Skin epidermis (tissue), 12 donors: ENCODE measurements around the gene ATOH8.
A peak's percentile ranks its signal among the peaks of the same experiment; 100 is the strongest.

Experiments used
- H3K27ac ChIP-seq, 21 experiments: fragments of 200-600 bp; sonication (generic) in 11 of 21; one replicate each; pipeline ENCODE4 v1.5.0; 2020; ENCODE audit warnings: mild to moderate bottlenecking in 3 of 21, inconsistent platforms in 2 of 21, moderate library complexity in 2 of 21
- H3K4me3 ChIP-seq, 7 experiments: fragments of 200-600 bp; sonication (generic) in 2 of 7; one replicate each; pipeline ENCODE4 v1.5.0; 2020; ENCODE audit warnings: inconsistent platforms in 2 of 7, mild to moderate bottlenecking in 2 of 7, moderate library complexity in 1 of 7

ATOH8 gene

DNA sequence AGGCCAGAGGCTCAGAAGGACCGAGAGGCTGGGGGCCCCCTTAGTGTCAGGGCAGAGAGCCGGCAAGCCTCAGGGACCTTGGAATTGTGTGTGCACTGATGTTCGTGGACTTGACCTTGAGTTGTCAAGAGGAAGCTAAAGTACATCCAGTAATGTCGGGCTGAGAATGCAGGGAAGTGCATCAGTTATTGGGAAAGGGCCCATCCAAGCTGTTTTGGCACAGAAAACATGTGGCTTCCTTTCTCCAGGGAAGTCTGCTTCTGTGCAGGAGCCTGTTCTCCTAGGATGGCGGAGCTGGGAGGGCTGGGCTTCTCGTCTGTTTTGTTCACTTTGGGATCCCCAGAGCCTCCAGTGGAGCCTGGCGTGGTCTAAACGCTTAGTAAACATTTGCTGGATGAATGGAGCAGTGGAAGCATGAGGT is 23.7 kb downstream of the ATOH8 start:
- Histone ChIP-seq H3K4me3 (no peak overlapping the region), H3K27ac (peak overlapping the region in 1 of 21 experiments; percentile 25)

DNA sequence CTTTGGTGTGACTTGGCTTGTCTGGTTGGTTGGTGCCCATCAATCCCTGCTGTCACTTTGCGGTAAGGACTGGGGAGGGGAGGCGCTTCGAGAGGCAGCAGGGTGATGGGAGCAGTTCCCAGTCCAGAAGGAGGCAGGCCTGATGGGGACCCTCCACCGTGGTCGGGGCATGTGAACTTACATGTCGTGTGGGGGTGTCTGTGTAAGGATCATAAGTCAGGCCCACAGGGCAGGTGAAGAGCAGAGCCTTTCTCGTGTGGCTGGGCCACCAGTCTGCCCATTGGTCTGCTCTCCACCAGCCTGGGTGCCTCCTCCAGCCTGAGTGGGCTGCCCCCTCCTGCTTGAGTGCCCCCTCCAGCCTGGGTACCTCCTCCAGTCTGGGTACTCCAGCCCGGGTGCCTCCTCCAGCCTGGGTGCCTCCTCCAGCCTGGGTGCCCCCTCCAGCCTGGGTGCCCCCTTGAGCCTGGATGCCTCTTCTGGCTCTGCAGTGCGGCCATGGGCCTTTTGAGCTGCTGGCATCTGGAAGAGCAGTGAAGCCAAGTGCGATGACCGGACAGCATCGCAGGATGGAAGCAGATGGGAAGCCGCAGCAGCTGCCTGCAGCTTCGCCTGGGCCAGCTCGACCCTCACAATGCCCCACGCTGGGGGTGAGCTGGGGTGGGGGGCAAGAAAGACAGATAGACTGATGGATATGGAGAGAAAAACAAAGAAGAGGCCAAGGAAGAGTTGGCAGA is 25.0 kb downstream of the ATOH8 start:
- no peak overlapping the region for H3K4me3 ChIP-seq
- H3K27ac ChIP-seq: peak overlapping the region in 1 of 21 experiments; percentile 30

DNA sequence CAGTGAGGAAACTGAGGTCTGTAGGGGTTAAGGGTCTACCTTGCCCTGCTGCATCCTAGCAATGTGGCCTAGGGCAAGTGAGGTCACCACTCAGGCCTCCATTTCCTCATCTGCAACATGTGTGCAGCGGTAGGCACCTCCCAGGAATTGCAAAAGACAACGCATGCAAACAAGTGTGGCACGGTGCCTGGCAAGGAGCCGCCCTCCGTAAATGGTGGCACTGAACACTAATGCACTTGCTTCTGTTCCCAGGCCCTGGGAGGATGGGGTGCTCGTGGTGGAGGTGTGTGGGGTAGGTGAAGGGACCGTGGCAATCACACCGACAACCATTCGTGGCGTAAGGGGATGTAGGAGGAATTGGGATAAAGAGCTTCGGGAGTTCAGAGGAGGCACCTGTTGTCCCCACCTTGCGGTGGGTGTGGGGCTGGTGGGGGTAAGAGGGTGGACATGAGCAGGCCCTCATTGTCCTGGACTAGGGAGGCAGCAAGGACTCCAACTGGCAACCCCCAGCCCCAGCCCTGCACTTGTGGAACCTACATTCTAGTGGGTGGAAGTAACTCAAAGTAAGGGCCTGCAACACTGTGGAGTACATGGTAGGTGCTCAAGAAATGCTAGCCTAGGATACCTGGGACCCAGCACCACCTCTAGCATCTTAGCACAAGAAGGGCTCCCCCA is 26.0 kb downstream of the ATOH8 start:
- Histone ChIP-seq H3K4me3 (no peak overlapping the region), H3K27ac (no peak overlapping the region)

DNA sequence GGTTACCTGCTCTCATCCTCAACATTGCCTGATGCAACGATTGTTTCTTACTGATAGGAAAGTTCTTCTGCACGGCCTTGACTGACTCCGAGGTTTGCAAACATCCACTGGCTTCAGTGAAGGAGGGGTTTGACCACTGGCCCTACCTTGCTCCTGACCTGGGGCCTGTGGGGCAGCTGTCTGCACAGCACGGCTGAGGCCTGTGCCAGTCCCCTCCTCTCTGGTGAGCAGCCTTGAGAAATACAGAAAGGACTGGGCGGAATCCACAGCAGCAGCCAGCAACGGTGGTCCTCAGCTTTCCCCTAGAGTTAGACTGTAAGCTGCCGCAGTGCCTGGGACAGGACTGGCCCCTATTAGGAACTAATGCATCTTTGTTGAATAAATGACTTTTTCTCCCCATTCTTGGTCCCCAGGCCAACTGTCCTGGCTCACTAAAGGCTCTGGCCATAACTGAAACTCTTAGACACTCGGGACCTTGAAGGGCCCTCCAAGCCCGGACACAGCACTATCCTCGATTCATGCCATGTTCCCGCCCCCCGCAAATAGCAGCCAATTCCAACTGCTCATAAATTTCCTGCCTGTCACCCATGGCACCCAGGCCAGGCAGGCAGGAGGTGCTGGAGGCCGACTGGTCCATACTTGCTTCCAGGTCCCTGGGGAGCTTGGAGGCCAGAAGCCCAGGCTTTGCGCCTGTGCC is 26.7 kb downstream of the ATOH8 start:
- no peak overlapping the region for H3K4me3 ChIP-seq
- no peak overlapping the region for H3K27ac ChIP-seq

DNA sequence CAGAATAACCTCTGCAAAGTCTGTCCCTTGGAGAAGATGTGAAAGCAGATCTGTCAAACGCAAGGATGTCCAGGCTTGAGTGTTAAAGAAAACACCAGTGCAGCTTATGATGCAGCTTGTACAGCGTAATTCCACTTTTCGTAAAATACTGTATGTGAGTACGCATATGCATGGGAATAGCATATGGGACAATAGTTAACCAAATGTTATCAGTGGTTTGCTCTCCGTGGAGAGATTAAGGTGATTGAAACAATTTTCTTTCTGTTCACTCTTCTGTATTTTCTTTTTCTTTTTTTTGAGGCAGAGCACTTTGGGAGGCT is 27.2 kb downstream of the ATOH8 start:
- no peak overlapping the region for H3K27ac ChIP-seq
- H3K4me3 ChIP-seq: no peak overlapping the region

DNA sequence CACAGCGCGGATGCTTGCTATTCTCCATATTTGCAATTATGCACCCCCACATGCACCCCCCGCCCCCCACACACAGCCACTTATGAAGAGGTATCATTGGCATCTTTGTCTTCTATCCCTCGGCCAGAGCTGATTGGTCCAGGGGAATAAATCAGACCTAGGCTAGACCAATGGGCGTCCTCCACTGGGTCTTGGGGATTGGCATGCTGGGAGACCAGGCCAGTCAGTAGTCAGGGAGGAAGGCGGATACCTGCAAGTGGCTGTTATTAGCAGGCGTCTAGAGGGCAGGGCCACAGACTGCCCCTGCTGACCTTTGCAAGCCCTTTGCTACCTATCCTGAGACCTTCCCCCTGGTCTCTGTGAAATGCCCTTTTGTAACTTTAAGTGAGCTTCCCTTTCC is 30.0 kb downstream of the ATOH8 start:
- Histone ChIP-seq H3K4me3 (no peak overlapping the region), H3K27ac (no peak overlapping the region)

DNA sequence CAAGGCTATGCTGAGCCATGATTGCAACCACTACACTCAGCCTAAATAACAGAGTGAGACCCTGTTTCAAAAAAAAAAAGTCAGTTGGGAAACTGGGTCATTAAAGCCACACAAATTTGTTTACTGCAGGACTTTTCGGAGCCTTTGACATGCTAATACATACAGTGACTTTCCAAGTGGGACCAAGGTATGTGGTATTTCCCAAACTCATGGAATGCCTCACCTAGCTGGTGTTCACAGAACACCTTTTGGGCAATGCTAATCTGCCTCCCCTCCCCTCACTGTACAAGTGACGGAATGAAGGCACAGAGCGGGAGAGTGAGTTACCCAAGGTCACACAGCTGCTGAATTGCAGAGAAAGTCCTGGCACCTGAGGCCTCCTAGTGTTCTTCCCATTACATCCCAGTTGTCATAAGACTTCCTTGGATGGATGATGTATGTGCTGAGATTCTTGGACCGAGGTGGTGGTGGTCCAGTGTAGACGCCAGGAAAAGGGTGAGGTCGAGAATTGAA is 30.7 kb downstream of the ATOH8 start:
- H3K27ac ChIP-seq: peak overlapping the region in 3 of 21 experiments; percentile 0 to 49 (median 2)
- no peak overlapping the region for H3K4me3 ChIP-seq

DNA sequence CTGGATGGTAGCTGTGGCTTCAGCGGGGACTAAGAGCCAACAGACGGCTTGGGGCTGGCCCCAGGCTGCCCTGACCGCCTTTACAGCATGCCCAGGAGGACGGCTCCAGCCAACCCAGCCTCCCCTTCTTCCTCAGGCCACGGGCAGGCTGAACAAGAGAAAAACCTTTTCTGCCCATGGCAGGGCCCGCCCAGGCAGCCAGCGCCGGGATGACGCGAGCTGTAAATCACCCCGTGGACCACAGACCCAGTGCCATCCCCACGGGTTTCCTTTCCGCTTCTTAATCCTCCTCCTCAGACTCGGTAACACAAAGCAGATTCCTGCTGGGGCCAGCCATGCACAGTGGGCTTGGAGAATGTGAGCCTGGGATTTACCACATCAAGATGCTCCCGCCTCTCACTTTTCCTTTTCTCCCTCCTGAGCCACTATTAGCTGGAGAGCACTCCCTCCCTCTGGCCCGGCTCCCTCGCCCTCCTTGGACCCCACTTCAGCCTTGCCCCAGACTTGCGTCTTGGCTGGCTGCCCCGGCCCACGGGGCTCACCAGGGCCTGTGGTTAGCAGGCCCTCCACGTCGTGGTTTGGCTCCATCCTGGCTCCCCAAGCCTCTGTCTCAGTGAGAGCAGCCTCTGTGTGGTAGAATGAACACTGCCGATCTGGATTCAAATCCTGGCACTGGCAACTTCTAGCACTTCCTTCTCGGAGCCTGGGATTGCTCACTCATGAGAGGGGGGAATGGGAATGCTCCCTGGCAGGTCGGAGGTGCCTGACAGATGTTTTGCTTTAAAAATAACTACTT is 31.4 kb downstream of the ATOH8 start:
- H3K4me3 ChIP-seq: no peak overlapping the region
- H3K27ac ChIP-seq: peak overlapping the region in 3 of 21 experiments; percentile 0 to 49 (median 2)

DNA sequence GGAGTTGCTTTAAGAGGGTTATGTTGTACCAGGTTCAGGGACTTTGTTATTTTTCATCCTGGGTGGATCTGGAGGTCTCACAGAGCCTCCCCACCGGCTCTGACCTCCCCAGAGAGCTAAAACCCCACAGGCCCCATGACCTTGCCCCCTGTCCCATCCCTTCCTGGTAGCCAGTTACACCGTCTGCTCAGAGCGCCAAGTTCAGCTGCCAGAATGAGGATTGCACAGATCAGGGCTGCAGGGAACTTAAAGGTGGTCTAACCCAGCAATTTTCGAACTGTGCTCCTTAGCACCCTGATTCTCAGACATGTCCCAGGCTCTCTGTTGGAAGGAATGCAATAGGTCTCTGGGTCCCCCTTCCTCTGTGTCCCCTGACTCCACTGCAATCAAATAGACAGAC is 32.1 kb downstream of the ATOH8 start:
- no peak overlapping the region for H3K4me3 ChIP-seq
- no peak overlapping the region for H3K27ac ChIP-seq

DNA sequence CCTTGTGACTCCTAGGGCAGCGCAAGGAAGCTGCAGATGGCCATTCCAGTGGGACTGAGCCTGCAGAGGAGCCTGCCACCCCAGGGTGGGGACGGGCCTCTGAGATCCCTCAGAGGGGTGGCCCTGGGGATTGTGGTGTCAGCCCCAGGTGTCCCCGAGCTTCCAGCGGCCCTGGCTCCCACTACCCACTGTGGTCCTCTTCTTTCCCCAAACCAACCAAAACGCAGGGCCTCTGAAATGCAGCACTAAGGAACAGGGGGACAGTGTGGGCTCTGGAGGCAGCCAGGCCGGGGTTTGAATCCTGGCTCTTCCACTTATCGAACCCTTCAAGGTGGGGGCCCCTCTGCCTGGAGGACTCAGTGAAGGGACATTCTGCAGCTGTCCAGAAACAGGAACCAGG is 32.7 kb downstream of the ATOH8 start:
- Histone ChIP-seq H3K4me3 (no peak overlapping the region), H3K27ac (no peak overlapping the region)

DNA sequence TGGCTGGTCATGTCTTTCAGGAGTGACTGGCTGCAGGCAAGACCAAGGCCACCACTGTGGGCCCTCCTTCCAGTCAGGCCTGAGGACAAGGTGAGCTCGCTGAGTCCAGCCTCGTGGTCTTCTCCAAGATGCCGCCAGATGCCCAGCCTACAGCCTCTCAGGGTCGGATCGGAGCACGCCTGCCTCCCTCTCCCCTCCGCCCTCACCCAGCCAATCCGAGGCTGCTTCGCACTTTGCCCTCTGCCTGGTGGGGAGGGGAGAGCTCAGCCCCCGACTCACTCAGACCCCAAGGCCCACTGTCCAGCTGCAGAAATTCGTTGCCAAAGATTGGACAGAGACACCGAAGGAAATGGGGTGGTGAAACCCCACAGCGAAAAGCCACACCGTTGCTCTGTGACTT is 33.1 kb downstream of the ATOH8 start:
- Histone ChIP-seq H3K27ac (no peak overlapping the region), H3K4me3 (no peak overlapping the region)

DNA sequence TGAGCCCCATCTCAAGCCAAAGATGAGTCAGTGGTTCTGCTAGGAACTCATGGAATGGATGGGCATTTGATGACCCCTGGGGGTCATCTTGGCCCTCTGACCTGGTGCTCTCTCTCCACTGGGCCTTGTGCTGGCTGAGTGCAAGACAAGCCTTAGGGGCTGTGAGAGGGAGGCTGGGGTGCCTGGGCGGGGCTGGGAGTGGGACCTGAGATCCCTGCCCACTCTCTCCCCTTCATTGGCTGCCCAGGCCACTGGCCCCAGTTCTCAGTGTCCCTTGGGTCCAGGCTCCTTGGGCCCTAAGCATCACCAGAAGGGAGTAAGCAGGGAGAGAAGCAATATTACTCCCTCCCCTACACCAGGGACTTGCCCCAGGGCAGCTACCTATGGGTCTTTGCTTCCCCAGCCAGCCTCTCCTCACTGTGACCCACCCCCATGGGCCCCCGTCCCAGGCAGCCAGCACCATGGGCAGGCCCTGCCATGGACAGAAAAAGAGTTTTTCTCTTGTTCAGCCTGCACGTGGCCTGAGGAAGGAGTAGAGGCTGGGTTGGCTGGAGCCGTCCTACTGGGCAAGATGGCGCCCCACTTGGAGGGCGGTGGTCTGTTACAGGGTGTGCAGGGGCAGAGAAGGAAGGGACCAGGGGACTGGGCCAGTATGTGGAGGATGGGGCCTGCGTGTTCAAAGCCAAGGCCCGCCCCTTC is 33.6 kb downstream of the ATOH8 start:
- H3K27ac ChIP-seq: no peak overlapping the region
- H3K4me3 ChIP-seq: no peak overlapping the region

DNA sequence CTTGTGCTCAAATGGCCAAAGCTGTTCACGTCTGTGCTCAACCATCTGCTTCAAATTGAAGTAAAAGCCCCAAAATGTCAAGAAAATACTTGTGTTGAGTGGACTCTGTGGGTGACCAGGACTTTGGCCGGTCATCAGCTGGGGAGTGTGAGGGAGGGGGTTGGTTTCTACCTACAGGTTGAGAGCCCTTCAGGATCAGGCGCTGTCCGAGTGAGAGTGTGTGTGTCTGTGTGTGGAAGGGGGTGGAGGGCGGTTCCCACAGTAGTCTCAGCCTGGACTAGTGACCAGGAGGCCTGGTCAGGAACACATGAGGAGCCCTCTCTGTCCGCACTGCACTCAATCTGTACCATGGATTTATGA is 34.2 kb downstream of the ATOH8 start:
- Histone ChIP-seq H3K4me3 (no peak overlapping the region), H3K27ac (no peak overlapping the region)

DNA sequence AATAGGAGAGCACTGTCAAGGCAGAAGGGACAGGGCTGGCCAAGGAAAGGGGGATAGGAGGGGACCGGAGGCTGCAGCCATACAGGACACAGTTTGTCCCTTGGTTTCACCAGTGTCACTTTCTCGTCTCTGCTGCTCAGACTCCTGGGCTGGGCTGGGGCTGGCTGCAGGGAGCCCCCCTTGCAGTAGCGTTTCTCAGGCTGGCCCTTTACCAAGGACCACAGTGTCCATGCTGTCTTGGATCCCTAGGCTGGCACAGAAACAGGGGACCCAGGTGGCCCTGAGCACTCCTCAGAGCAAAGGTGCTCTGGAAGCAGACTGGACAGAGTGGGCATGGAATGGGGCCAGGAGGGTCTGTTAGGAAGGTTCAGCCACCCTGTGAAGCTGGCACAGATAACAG is 34.8 kb downstream of the ATOH8 start:
- Histone ChIP-seq H3K4me3 (no peak overlapping the region), H3K27ac (no peak overlapping the region)

DNA sequence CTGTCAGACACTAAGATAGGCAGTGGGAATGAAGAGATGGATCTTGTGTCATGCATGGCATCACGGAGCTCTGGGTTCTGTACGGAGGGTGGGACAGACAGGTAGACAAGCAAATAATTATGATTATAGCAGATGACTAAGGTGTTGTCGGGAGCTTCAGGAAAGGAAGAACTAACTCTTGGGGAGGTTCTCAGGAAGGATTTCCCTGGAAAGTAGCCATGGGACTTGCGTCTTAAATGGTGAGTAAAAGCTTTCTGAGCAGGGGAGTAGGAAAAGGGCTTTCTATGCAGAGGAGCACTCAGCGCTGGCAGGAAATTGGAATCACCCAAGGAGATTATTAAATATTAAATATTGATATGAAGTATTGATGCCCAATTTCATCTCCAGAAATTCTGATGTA is 35.5 kb downstream of the ATOH8 start:
- H3K4me3 ChIP-seq: no peak overlapping the region
- no peak overlapping the region for H3K27ac ChIP-seq

DNA sequence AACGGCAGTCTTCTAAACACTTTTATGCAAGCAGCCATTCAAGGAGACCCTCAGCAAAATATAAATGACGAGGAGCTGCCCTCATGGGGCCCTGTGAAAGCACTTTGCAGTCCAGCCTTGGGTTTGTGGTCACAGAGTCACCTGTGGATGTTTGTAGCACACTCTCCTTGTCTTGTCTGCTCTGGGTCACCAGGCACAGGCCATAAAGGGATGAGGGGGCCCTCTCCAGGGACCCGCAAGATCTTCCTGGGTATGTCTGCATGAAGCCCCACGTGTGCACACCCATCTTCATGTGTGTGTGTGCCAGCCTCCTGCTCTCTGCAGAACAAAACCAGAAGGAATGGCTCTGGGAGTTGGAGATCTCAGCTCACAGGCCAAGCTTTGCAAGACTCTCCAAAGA is 36.2 kb downstream of the ATOH8 start:
- Histone ChIP-seq H3K4me3 (no peak overlapping the region), H3K27ac (no peak overlapping the region)

DNA sequence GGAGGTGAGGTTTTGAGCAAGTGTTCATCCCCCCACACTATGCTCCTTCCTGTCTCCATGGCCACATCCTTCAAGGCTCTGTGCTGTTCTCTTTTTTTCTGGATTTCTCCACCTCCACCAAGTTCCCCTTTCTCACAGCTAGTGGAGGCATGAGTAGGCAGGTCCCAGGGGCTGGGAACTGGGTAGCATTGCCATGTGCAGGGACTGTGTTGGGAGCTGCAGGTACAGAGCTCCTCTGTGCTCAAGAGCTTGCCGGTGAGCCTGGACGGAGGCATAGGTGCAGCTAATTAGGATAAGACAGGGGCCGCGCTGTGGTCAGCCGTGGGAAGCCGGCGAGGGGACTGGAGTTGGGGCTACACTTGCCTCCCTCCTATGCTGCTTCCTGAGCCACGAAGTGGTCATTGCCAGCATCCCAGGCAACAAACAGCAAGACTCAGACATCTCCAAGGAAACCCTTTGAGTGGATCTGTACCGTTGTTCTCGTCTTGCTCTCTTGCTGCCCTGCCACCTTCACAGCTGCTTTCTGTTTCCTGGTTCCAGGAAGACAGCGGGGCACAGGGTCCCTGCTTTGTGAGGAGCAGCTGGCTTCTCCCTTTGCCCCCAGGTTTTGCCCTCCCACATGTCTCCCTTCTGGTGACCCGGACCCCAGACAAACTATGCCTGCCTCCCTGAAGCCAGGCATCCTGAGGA is 36.9 kb downstream of the ATOH8 start:
- Histone ChIP-seq H3K27ac (no peak overlapping the region), H3K4me3 (no peak overlapping the region)

DNA sequence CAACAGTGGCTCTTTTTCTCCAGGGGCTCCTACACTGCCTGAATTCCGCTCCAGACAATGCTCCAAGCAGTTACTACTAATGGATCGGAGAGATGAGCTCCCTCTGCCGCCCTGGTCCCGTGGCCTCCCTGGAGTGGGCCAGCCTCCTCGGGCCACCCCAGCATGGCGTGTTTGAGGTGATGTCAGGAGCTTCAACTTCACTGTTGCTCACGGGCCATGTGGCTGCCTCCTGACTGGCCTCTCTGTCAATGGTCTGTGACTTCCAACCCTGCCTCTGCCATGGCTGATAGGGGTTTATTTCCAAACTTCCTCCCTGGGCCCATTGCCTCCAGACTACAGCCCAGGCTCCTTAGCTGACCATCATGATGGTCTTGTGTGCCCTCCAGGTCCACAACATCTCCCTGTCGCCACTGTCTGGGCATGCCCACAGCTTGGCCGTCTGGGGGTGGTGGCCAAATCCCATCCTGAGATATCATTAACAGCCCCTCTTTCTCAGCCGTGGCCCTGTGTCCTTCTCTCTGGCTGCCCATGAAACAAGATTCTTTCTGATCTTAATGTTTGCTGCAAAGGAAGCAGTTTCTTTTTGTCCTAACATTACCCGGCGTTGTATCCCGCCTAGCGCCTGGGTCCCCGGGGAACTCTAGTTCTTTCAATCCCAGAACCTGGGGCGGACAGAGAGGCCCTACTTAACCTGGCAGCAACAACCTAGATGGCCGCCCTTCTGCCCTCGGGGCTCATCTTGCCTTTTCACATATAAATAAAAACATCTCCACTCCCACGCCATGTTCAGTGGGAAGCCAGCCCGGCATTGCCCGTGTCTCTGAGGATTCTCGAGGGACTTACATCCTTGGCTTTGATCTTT is 38.1 kb downstream of the ATOH8 start:
- Histone ChIP-seq H3K4me3 (no peak overlapping the region), H3K27ac (peak overlapping the region in 1 of 21 experiments; percentile 12)
